GM23338 (cell line): ENCODE measurements around the gene KCNC2. TPM values are rescaled to one million over a fixed set of nuclear protein-coding genes. Genes with fewer than 3 reads are reported as not detected.

Experiments
- ATAC-seq: fragments of 200-7000 bp; cut with Tn5 transposase; 3 replicates; pipeline ENCODE4 v1.9.1; 2020
- DNase-seq: peaks from one replicate; pipeline ENCODE4 v3.0.0-alpha.2; 2015; ENCODE audit warnings: low spot score
- H2AFZ ChIP-seq: fragments of 200-600 bp; sonication (generic); 2 replicates; pipeline ENCODE4 v1.8.0; 2016; ENCODE audit warnings: antibody characterized with exemption, mild to moderate bottlenecking, moderate library complexity
- H3F3A ChIP-seq: fragments of 200-600 bp; sonication (generic); replicated peaks from 2 replicates; pipeline ENCODE4 v1.8.0; 2017; ENCODE audit warnings: antibody characterized with exemption, mixed run types, low read depth
- H3K27ac ChIP-seq: fragments of 200-600 bp; sonication (generic); 2 replicates; pipeline ENCODE4 v1.6.1; 2016; ENCODE audit warnings: low read depth
- H3K27me3 ChIP-seq: fragments of 200-600 bp; sonication (generic); 2 replicates; pipeline ENCODE4 v1.8.0; 2016; ENCODE audit warnings: mild to moderate bottlenecking, mixed run types, moderate library complexity; ENCODE audit not compliant: insufficient read depth
- H3K36me3 ChIP-seq: fragments of 200-600 bp; sonication (generic); 2 replicates; pipeline ENCODE4 v1.8.0; 2016; ENCODE audit warnings: mild to moderate bottlenecking; ENCODE audit not compliant: insufficient read depth
- H3K4me1 ChIP-seq: fragments of 200-600 bp; sonication (generic); 2 replicates; pipeline ENCODE4 v1.8.0; 2016; ENCODE audit warnings: mild to moderate bottlenecking, moderate library complexity; ENCODE audit not compliant: insufficient read depth
- H3K4me2 ChIP-seq: fragments of 200-600 bp; sonication (generic); 2 replicates; pipeline ENCODE4 v1.7.1; 2017; ENCODE audit warnings: mixed run types
- H3K4me3 ChIP-seq: fragments of 200-600 bp; sonication (generic); 2 replicates; pipeline ENCODE4 v1.6.1; 2016; ENCODE audit warnings: mixed run types
- H3K79me2 ChIP-seq: fragments of 200-600 bp; sonication (generic); replicated peaks from 2 replicates; pipeline ENCODE4 v1.8.0; 2017; ENCODE audit warnings: mild to moderate bottlenecking; ENCODE audit not compliant: insufficient read depth
- H3K9me2 ChIP-seq: fragments of 200-600 bp; sonication (generic); 2 replicates; pipeline ENCODE4 v1.8.0; 2017; ENCODE audit not compliant: insufficient read depth
- H4K20me1 ChIP-seq: fragments of 200-600 bp; sonication (generic); replicated peaks from 2 replicates; pipeline ENCODE4 v1.8.0; 2017; ENCODE audit warnings: mild to moderate bottlenecking; ENCODE audit not compliant: insufficient read depth
- H3K27ac Mint-ChIP-seq: 2 replicates; pipeline ENCODE4 v1.8.0; 2020; ENCODE audit warnings: inconsistent platforms, mild to moderate bottlenecking, moderate library complexity, mixed read lengths
- H3K27me3 Mint-ChIP-seq: 3 replicates; pipeline ENCODE4 v1.8.0; 2022; ENCODE audit warnings: low read depth, mild to moderate bottlenecking, moderate library complexity, mixed read lengths, inconsistent platforms; ENCODE audit not compliant: insufficient read depth, poor library complexity
- H3K36me3 Mint-ChIP-seq: 3 replicates; pipeline ENCODE4 v1.8.0; 2021; ENCODE audit warnings: low read depth, mild to moderate bottlenecking, inconsistent platforms, moderate library complexity, mixed read lengths
- H3K4me1 Mint-ChIP-seq: 3 replicates; pipeline ENCODE4 v1.8.0; 2020; ENCODE audit warnings: mild to moderate bottlenecking, inconsistent platforms, mixed read lengths
- H3K4me3 Mint-ChIP-seq: 3 replicates; pipeline ENCODE4 v1.8.0; 2021; ENCODE audit warnings: moderate library complexity, mild to moderate bottlenecking, inconsistent platforms, mixed read lengths
- H3K9me3 Mint-ChIP-seq: 3 replicates; pipeline ENCODE4 v1.8.0; 2020; ENCODE audit warnings: moderate library complexity, mild to moderate bottlenecking, inconsistent platforms, mixed read lengths
- CREB1 ChIP-seq: fragments of 250-450 bp; sonication (Bioruptor Pico); IDR thresholded peaks from 2 replicates; pipeline ENCODE4 v1.5.0; 2020; ENCODE audit warnings: low read depth, mild to moderate bottlenecking, moderate library complexity
- CTCF ChIP-seq, 2 experiments: fragments of 200-600 bp in 1 of 2; sonication (generic) in 1 of 2; conservative IDR thresholded peaks; 2 replicates each; pipeline versions ENCODE4 v1.5.1 to v1.6.1; 2016 to 2017; ENCODE audit warnings: antibody characterized with exemption in 2 of 2, low read depth in 2 of 2, mild to moderate bottlenecking in 2 of 2, moderate library complexity in 1 of 2
- ETS1 ChIP-seq: IDR thresholded peaks from 2 replicates; pipeline ENCODE4 v1.6.1; 2016; ENCODE audit warnings: antibody characterized with exemption
- EZH2 ChIP-seq: fragments of 200-600 bp; sonication (generic); IDR thresholded peaks from one replicate; pipeline ENCODE4 v1.8.0; 2017; ENCODE audit warnings: antibody characterized with exemption, mild to moderate bottlenecking, low read depth; ENCODE audit not compliant: unreplicated experiment
- EZH2phosphoT487 ChIP-seq: fragments of 200-600 bp; sonication (generic); IDR thresholded peaks from one replicate; pipeline ENCODE4 v1.8.1; 2018; ENCODE audit warnings: antibody characterized with exemption; ENCODE audit not compliant: unreplicated experiment
- JUNB ChIP-seq: IDR thresholded peaks from one replicate; pipeline ENCODE4 v1.6.1; 2016; ENCODE audit warnings: antibody characterized with exemption; ENCODE audit not compliant: unreplicated experiment
- NANOG ChIP-seq: IDR thresholded peaks from 2 replicates; pipeline ENCODE4 v1.6.1; 2016; ENCODE audit warnings: antibody characterized with exemption, borderline replicate concordance
- POLR2AphosphoS5 ChIP-seq: IDR thresholded peaks from 2 replicates; pipeline ENCODE4 v1.6.1; 2016; ENCODE audit warnings: antibody characterized with exemption, low read depth
- REST ChIP-seq: IDR thresholded peaks from one replicate; pipeline ENCODE4 v1.6.1; 2018; ENCODE audit warnings: antibody characterized with exemption; ENCODE audit not compliant: unreplicated experiment
- STAT1 ChIP-seq: IDR thresholded peaks from one replicate; pipeline ENCODE4 v1.6.1; 2016; ENCODE audit warnings: antibody characterized with exemption; ENCODE audit not compliant: unreplicated experiment
- ZNF114 ChIP-seq: fragments of 250-450 bp; sonication (Bioruptor Pico); IDR thresholded peaks from 2 replicates; pipeline ENCODE4 v1.5.0; 2020; ENCODE audit warnings: mild to moderate bottlenecking, moderate library complexity
- ZNF331 ChIP-seq: fragments of 250-450 bp; sonication (Bioruptor Pico); IDR thresholded peaks from 2 replicates; pipeline ENCODE4 v1.5.0; 2020; ENCODE audit warnings: low read depth, mild to moderate bottlenecking, moderate library complexity
- ZNF462 ChIP-seq: fragments of 250-450 bp; sonication (Bioruptor Pico); IDR thresholded peaks from 2 replicates; pipeline ENCODE4 v1.5.0; 2020; ENCODE audit warnings: mild to moderate bottlenecking, moderate library complexity
- polyA plus RNA-seq: library from polyadenylated mRNA; unstranded; fragments of >200 nt; fragmentation: Nextera tagmentation; extraction: Ambion mirVana; gene quantifications from 2 replicates; pipeline ENCODE4 v1.2.1, GENCODE V29; 2016
- total RNA-seq: library from RNA; depleted of rRNA; stranded (reverse); fragments of >200 nt; shearing (Covaris generic); gene quantifications from 2 replicates; pipeline ENCODE4 v1.2.3, GENCODE V29; 2014

Gene KCNC2
- total and polyA plus RNA-seq, 2 experiments from 2014 or later: 0.10 TPM; not detected in 1

GRCh38 chr12:75194250-75194649, 15.4 kb downstream of the KCNC2 start:
- Mint-ChIP-seq H3K4me1 (no peaks in the 10 kb centered on the region), H3K27ac (no peak overlapping the region), H3K36me3 (no peaks in the 10 kb centered on the region), H3K27me3 (no peaks in the 10 kb centered on the region), H3K4me3 (no peak overlapping the region), H3K9me3 (no peaks in the 10 kb centered on the region; the same call in 2 of the 3 replicates)
- Histone ChIP-seq H3K27me3 (no peaks in the 10 kb centered on the region), H3K27ac (no peak overlapping the region), H3K9me2 (no peaks in the 10 kb centered on the region), H3K79me2 (no peaks in the 10 kb centered on the region), H3K4me1 (no peaks in the 10 kb centered on the region; the same call in 1 of the 2 replicates), H3K36me3 (no peaks in the 10 kb centered on the region), H4K20me1 (no peaks in the 10 kb centered on the region), H2AFZ (no peak overlapping the region), H3K4me2 (no peak overlapping the region), H3K4me3 (no peak overlapping the region), H3F3A (no peaks in the 10 kb centered on the region)
- TF ChIP-seq ETS1: no peak
- TF ChIP-seq POLR2AphosphoS5: no peak
- no peak for TF ChIP-seq CREB1 (CRISPR knock-in tag)
- no peak for TF ChIP-seq NANOG
- TF ChIP-seq REST: no peak
- TF ChIP-seq CTCF (conservative IDR thresholded peaks at IDR 0.05; ENCODE audit: low read depth in 2 of 2): no peak
- TF ChIP-seq ZNF114: no peak
- TF ChIP-seq EZH2: no peak
- TF ChIP-seq EZH2phosphoT487: no peak
- TF ChIP-seq ZNF331: no peak
- no peak for TF ChIP-seq ZNF462 (CRISPR knock-in tag)
- TF ChIP-seq JUNB: no peak
- no peak for TF ChIP-seq STAT1
- DNase-seq (no peak), ATAC-seq (no peak)
